Endothelial cell of hepatic sinusoid (primary cell): Measurements from ENCODE around the gene HDC.

Experiments used
- in situ Hi-C: cut with HindIII; loops from 2 replicates; pipeline ENCODE4 v1.10.0; 2017; ENCODE audit warnings: low sequenced_read_pairs

The HDC gene

GRCh38 chr15:50256188-50257041 is 9.1 kb downstream of the HDC start:
- in situ Hi-C loops: no loop called here

GRCh38 chr15:50252556-50252955 is 13.0 kb downstream of the HDC start:
- in situ Hi-C loops: loop anchor here (5.0 kb wide), 1 partner anchor 75 kb away; no protein-coding TSS in a partner anchor

GRCh38 chr15:50251638-50252182 is 13.8 kb downstream of the HDC start:
- in situ Hi-C loops: loop anchor here (5.0 kb wide), 1 partner anchor 74 kb away; no protein-coding TSS in a partner anchor

GRCh38 chr15:50250760-50251394 is 14.6 kb downstream of the HDC start:
- in situ Hi-C loops: loop anchor here (5.0 kb wide), 1 partner anchor 74 kb away; no protein-coding TSS in a partner anchor

- in situ Hi-C loops: loop anchor here (5.0 kb wide), 1 partner anchor 72 kb away; no protein-coding TSS in a partner anchor
These were observed 15.8 kb downstream of the HDC start for GRCh38 chr15:50249704-50250103.

GRCh38 chr15:50248994-50249582 is 16.4 kb downstream of the HDC start:
- in situ Hi-C loops: no loop called here

GRCh38 chr15:50247819-50248655 is 17.5 kb downstream of the HDC start:
- in situ Hi-C loops: no loop called here

GRCh38 chr15:50246631-50247030 is 18.9 kb downstream of the HDC start:
- in situ Hi-C loops: no loop called here

- in situ Hi-C loops: no loop called here
These were observed 20.4 kb downstream of the HDC start for GRCh38 chr15:50244959-50245624.

- in situ Hi-C loops: no loop called here
These were observed 21.4 kb downstream of the HDC start for GRCh38 chr15:50244153-50244552.

GRCh38 chr15:50241684-50242450 is 23.7 kb downstream of the HDC start:
- in situ Hi-C loops: no loop called here

- in situ Hi-C loops: no loop called here
These were observed 27.3 kb downstream of the HDC start for GRCh38 chr15:50238255-50238654.

- in situ Hi-C loops: no loop called here
These were observed 29.1 kb downstream of the HDC start for GRCh38 chr15:50236433-50236832.

- in situ Hi-C loops: no loop called here
These were observed 29.7 kb downstream of the HDC start for GRCh38 chr15:50235794-50236193.

GRCh38 chr15:50234764-50235163 is 30.8 kb downstream of the HDC start:
- in situ Hi-C loops: no loop called here

GRCh38 chr15:50233192-50233736 is 32.3 kb downstream of the HDC start:
- in situ Hi-C loops: no loop called here

GRCh38 chr15:50232791-50233190 is 32.7 kb downstream of the HDC start:
- in situ Hi-C loops: no loop called here

- in situ Hi-C loops: no loop called here
These were observed 33.8 kb downstream of the HDC start for GRCh38 chr15:50231761-50232160.

GRCh38 chr15:50229336-50229735 is 36.2 kb downstream of the HDC start:
- in situ Hi-C loops: no loop called here
